SK-N-MC (cell line): ENCODE measurements around the gene ATP7B.

ENCODE experiments used
- EZH2 ChIP-seq: fragments of 200-600 bp; sonication (generic); IDR thresholded peaks from one replicate; pipeline ENCODE4 v1.6.1; 2017; ENCODE audit warnings: antibody characterized with exemption
- POLR2AphosphoS5 ChIP-seq: IDR thresholded peaks from 2 replicates; pipeline ENCODE4 v1.6.1; 2012; ENCODE audit warnings: mild to moderate bottlenecking, low read depth, low read length, borderline replicate concordance

DNA sequence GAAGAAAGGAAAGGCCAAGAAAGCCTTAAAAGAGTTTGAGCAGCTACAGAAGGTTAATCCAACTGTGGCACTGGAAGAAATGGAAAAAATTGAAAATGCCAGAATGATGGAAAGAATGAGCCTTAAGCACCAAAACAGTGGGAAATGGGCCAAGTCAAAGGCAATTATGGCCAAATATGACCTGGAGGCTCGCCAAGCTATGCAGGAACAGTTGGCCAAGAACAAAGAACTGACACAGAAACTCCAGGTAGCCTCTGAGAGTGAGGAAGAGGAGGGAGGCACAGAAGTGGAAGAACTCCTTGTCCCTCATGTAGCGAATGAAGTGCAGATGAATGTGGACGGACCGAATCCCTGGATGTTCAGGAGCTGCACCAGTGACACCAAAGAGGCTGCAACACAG lies 18.3 kb upstream of the ATP7B start:
- no peak for TF ChIP-seq POLR2AphosphoS5
- no peak for TF ChIP-seq EZH2
